OCI-LY3 (cell line): ENCODE results near the gene MANEAL.

Source experiments
- EZH2phosphoT487 ChIP-seq: fragments of 200-600 bp; shearing (Covaris generic); IDR thresholded peaks from 2 replicates; pipeline ENCODE4 v1.6.1; 2018; ENCODE audit warnings: antibody characterized with exemption, mixed run types, low read depth
- TF ChIP-seq, protein P1 (sequence below): fragments of 200-600, 300-600 bp; sonication (generic); IDR thresholded peaks from 2 replicates; pipeline ENCODE4 v1.5.1; 2014; ENCODE audit warnings: antibody characterized with exemption, low read length, low read depth

DNA sequence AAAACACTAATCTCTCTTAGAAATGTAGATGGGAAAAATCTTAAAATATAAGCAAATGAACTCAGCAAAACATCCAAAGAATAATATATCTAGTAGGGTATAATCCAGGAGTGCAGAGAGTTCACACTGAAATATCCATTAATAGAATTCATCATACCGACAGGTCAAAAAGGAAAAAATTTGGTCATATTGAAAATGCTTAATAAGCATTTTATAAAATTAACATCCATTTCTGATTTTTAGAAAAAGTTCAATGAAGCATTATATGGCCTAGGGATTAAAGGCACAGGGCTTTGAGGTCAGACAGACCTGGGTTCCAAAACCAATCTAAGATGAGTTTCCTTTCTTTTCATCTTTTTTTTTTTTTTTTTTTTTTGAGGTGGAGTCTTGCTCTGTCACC, 45.1 kb upstream of the MANEAL start:
- TF ChIP-seq, protein P1, sequence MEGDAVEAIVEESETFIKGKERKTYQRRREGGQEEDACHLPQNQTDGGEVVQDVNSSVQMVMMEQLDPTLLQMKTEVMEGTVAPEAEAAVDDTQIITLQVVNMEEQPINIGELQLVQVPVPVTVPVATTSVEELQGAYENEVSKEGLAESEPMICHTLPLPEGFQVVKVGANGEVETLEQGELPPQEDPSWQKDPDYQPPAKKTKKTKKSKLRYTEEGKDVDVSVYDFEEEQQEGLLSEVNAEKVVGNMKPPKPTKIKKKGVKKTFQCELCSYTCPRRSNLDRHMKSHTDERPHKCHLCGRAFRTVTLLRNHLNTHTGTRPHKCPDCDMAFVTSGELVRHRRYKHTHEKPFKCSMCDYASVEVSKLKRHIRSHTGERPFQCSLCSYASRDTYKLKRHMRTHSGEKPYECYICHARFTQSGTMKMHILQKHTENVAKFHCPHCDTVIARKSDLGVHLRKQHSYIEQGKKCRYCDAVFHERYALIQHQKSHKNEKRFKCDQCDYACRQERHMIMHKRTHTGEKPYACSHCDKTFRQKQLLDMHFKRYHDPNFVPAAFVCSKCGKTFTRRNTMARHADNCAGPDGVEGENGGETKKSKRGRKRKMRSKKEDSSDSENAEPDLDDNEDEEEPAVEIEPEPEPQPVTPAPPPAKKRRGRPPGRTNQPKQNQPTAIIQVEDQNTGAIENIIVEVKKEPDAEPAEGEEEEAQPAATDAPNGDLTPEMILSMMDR: no peak
- TF ChIP-seq EZH2phosphoT487: no peak
